GM18511 (cell line): ENCODE data around the gene TOR4A.
"Not testable (repeated sequence)": the region's sequence is repeated elsewhere in the genome, so short reads cannot be mapped to it uniquely, and the experiment has no call there.

Experiments
- ATAC-seq: cut with Tn5 transposase; IDR thresholded peaks from one replicate; pipeline ENCODE4 v1.9.1; 2021; ENCODE audit warnings: mild to moderate bottlenecking, moderate library complexity; ENCODE audit not compliant: unreplicated experiment

TOR4A gene

GRCh38 chr9:137237759-137238726 lies 39.5 kb upstream of the TOR4A start:
- no peak for ATAC-seq

- ATAC-seq: not testable (repeated sequence)
Observed at GRCh38 chr9:137239541-137240200, 37.9 kb upstream of the TOR4A start.

- peak; percentile 26 for ATAC-seq
Observed at GRCh38 chr9:137240318-137240840, 37.1 kb upstream of the TOR4A start.

- peak; percentile 77 for ATAC-seq
Observed at GRCh38 chr9:137240841-137241489, 36.6 kb upstream of the TOR4A start, which contains the start of gene TUBB4B. Gene TUBB4B (plus strand): TSS chr9:137241287. CDS start chr9:137241361, 74 bp downstream.

GRCh38 chr9:137241490-137242268 lies 35.8 kb upstream of the TOR4A start:
- ATAC-seq: peak; percentile 2

- no peak for ATAC-seq
Observed at GRCh38 chr9:137242269-137243203, 35.0 kb upstream of the TOR4A start.

- ATAC-seq: not testable (repeated sequence)
Observed at GRCh38 chr9:137243266-137243625, 34.3 kb upstream of the TOR4A start.

DNA sequence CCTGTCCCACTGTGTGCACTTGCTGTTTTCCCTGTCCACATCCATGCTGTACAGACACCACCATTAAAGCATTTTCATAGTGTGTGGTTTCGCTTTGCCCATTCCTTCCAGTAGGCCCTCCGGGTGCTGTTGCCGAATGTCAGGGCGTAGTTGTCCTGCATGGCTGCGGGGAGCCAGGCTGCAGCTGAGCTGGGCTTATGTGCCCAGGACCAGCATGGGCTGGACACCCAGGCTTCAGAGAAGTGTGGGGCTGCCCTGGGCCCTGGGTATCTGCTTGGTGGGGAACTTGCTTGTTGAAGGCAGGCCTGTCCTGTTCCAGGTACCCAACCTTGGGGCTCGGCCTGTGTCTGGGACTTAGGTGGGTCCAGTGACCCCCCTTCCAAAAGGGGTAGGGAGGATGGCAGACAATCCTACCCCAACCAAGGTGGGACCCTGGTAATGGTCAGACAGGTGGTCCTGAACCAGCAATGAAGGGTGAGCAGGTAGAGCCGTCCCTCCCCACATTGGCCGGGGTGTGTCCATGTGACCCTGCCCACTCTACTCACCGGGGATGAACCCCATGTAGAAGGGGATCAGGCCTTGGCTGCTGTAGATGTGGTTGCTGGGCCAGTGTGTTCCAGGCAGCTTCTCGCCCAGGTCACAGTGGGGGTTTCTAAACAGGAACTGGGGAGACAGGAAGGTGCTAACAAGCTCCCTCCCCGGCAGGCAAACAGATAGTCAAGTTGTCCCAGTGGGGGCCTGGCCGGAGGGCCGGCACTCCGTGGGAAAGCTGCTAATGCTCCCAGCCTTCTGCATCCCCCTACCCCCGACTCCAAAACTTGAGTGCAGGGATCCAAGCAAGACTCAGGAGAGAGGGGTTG lies 33.7 kb upstream of the TOR4A start:
- no peak for ATAC-seq

DNA sequence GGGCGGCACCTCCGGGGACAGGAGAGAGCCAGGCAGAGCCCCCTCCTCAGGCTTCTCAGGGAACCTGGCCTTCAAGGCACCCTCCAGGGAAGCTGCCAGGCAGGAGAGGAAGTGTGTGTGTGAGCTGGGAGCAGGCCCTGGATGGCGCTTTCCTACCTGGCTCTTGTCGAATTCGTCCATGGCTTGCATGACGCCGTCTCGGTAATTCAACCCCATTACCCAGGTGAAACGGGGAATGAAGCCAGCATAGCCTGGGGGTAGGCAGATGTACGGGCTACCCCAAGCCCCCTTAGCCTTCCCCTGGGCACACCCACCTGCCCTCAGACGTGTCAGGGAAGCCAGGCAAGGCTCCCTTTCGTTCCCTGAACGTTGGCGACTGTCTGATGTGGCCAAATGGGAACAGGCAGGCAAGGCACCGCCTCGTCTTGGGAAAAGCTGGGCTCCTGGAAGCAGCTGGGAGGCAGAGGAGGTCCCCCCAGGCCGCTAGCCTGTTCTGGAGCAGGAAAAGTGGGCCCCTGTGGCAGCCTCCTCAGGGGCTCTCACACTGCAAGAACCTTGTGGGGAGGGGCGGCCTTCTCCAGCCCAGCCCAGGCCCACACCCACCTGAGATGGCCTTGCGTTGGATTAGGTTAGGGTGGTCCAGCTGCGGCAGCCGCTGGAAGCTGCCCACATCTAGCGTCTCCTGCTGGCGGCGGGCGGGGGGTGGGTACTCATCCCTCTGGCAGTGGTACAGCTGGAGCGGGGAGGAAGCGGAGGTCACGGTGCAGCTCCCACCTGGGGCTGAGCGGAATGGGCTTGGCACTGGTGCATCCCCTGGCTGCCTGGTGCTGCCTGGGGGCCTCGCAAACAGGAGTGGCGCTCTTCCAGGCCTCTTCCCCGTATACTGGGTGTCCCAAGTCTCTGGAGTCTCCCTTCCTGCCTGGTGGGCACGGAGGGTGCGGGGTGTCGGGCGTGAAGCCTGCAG lies 32.8 kb upstream of the TOR4A start:
- ATAC-seq: no peak

GRCh38 chr9:137245450-137246421 lies 31.8 kb upstream of the TOR4A start:
- ATAC-seq: no peak

- ATAC-seq: no peak
Observed at GRCh38 chr9:137247135-137247915, 30.2 kb upstream of the TOR4A start.

GRCh38 chr9:137247916-137248175 lies 29.7 kb upstream of the TOR4A start:
- ATAC-seq: no peak

DNA sequence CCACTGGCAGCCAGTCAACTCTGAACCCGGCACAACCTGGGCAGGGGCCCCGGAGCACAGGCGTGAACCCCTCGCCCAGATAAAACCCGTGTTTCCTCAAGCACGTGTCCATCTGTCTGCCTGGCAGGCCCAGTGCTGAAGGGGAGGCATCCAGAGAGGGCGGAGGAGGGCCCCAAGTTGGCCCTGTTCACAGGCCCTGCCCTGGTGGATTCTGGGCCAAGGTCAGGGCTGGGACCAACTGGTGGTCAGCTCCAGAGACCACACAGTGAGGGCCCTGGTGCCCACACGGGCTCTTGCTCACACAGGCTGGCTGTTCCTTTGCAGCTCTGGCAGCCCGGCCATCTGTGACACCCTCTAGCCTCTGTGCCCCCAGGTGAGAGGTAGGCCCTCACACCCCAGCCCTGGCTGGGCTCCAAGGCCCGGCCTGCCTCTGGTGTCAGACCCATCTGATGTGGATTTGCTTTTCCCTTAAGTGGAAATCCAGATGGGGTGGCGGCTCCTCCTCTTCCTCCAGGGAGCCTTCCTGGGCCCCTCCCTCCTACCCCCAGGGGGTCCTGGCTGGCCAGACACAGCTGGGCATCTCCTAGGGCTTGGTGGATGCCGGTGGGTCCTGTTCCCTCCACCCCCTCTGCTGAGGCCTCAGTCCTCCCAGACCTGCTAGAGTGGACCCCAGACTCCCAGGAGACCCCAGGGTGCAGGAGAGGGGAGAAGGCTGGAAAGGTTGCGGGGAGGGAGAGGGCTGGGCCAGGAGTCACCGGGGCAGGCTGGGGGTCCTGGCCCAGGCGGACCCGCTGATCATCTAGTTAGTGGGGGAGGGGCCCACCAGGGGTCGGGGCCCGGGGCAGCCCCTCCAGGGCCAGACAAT lies 27.0 kb upstream of the TOR4A start:
- no peak for ATAC-seq

DNA sequence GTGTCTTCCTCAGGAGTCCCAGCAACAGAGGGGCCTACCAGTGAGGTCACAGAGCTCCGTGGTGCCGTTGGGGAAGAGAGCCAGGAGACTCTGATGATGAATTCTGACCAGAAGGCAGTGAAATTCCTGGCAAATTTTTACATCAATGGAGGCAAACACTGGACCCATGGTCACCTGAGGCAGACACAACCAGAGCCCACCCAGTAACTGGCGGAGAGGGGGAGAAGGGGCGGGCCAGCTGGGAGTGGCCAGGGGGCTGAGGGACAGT lies 26.4 kb upstream of the TOR4A start, which contains the start of gene STPG3:
STPG3 (plus strand) TSS at position 93 of the 268 bp plus-strand sequence; CDS start at position 94, 1 bp downstream.
- ATAC-seq: no peak
